Jurkat, Clone E6-1 (cell line): ENCODE results near the gene PIK3C2B.

Experiments used
- DNase-seq: peaks from one replicate; pipeline ENCODE4 v3.0.0-alpha.2; 2011; ENCODE audit warnings: low read depth, low spot score
- H3K4me3 ChIP-seq: 2 replicates; pipeline ENCODE4 v1.5.1; 2011; ENCODE audit warnings: mild to moderate bottlenecking, low read length, control low read depth, moderate library complexity

PIK3C2B gene

DNA sequence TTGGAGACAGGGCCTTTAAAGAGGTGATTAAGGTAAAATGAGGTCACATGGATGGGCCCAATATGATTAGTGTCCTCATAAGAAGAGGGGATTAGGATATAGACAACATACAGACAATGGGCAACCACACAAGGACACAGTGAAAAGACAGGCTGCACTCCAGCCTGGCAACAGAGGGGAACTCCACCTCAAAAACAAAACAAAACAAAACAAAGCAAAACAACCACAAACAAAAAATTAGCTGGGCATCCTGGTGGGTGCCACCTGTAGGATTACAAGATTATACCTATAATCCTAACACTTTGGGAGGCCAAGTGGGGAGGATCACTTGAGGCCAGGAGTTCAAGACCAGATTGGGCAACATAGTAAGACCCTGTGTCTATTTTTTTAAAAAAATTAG is 16.8 kb upstream of the PIK3C2B start:
- DNase-seq: no peak
- H3K4me3 ChIP-seq: no peak overlapping the region

DNA sequence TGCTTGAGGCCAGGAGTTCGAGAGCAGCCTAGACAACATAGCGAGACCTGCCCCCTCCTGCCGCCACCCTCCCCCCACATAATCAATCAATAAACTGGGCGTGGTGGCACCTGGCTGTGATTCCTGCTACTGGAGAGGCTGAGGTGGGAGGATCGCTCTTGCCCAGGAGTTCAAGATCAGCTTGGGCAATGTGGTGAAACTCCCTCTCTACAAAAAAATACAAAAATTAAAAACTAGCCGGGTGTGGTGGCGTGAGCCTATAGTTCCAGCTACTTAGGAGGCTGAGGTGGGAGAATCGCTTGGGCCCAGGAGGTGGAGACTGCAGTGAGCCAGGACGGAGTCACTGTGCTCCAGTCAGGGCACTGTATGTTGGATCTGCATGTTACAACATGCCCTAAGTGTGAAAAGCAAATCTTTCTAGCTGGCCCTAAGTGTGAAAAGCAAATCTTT is 14.6 kb upstream of the PIK3C2B start:
- DNase-seq: no peak

DNA sequence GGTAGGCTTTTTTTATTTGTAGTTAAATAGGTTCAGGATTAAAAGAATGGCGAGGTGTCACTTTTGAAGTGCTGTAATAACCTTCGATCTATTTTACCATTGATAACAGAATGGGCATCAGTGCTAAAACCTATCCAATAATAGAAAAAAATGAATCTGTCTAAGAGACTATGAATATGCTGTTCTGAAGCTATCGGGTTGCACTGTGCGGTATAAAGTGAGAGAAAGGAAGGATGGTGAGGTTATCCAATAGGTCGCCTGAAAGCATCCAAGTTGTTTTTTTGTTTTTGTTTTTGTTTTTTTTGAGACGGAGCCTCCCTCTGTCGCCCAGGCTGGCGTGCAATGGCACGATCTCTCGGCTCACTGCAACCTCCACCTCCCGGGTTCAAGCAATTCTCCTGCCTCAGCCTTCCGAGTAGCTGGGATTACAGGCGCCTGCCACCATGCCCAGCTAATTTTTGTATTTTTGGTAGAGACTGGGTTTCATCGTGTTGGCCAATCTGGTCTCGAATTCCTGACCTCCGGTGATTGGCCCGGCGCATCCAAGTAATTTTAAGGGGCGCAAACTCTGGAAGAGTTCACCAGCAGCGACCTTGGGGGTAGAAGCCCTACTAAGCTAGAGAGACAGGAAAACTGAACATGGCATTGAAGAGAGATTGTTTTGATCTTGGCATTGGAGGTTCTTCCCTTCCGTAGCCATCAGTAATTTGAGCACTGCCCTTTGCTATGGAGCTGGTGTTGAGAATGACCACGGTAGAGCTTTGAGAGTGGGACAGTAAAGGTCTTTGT is 12.9 kb upstream of the PIK3C2B start:
- H3K4me3 ChIP-seq: peak overlapping the region; percentile 76
- no peak for DNase-seq

More for the DNA sequence above, 14.6 kb upstream of the PIK3C2B start:
- no peak overlapping the region for H3K4me3 ChIP-seq

DNA sequence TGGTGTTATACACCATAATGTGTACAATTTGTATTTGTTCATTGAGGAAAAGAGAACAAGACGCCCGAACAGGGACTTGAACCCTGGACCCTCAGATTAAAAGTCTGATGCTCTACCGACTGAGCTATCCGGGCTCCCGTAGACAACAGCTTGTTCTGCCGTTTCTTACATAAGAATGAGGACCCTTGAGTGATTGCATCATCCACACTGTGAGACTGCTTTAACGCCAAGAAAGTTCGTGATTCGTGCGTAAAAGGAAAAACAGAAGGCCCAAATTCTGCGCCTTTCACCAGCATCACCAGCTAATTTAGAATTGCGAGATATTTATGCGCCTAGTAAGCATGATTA is 12.3 kb upstream of the PIK3C2B start:
- H3K4me3 ChIP-seq: peak overlapping the region; percentile 76
- peak; percentile 95 for DNase-seq

DNA sequence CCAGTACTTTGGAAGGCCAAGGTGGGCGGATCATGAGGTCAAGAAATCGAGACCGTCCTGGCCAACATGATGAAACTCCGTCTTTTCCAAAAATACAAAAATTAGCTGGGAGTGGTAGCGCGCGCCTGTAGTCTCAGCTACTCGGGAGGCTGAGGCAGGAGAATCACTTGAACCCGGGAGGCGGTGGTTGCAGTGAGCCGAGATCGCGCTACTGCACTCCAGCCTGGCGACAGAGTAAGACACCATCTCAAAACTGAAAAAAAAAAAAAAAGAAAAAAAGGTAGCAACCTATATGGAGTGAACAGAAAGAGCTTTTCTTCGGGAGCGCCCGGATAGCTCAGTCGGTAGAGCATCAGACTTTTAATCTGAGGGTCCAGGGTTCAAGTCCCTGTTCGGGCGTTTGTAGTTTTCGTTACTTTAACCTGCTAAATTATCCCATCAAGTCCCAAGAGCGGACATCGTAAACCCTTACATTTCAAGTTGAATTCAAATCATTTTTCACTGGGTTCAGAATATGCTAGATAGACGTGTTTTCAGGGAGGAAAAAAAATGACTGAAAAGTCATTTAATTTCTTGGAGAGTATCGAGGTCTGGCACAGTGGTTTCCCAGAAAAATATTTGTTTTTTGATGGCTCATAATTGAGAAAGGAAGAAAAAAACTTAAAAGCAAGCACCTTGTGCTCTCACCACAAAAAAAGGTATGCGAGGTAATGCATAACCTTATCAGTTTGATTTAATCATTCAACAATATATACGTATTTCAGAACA is 11.8 kb upstream of the PIK3C2B start:
- peak overlapping the region; percentile 76 for H3K4me3 ChIP-seq

DNA sequence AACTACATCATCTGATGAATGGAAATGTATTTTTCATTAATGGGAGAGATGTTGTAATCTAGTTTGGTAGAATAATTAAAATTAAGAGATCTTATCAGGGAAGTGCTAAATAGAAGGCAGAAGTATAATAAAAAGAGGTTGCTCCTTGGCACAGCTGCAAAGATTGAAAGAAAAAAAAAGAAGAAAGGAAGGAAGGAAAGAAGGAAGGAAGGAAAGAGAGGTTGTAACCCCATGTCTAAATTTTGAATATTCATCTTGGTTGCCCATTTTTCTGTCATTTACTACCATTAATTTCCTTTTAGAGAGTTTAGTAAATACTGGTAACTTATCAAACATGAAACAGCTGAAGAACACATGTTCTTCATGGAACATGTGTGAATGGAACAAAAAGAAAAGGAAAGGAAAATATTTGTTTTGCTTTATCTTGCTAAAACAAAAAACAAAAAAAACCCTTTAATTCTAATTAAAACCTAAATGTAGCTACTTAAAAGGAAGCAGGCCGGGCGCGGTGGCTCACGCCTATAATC is 11.1 kb upstream of the PIK3C2B start:
- DNase-seq: no peak
- peak overlapping the region; percentile 76 for H3K4me3 ChIP-seq

More for the DNA sequence above, 11.8 kb upstream of the PIK3C2B start:
- DNase-seq: peak; percentile 95

DNA sequence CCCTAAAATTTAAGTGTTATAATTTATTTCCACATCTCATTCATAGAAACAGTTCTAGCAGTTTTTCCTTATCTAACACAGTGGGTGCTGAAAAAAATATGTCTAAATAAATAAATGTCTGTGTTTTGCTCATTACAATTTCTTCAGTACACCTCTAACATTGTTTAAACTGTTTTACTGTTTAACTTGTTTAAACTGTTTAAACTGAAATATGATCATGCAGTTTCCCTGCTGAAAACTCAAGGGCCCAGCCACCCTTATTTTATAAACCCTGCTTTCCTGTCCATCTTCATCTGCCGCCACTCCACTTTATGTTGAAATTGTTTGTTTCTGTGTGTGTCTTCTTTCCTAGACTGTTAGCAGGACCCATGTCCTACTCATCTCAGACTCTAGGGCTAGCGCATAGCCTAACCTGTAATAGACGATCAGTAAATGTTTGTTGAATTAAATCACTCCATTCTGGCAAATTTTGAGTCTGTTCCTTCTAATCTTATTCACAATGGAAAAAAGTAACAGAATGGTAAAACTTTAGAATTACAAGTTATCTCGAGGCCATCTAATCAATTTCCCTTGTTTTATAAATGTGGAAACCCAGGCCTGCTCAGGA is 9.4 kb upstream of the PIK3C2B start:
- H3K4me3 ChIP-seq: no peak overlapping the region
- no peak for DNase-seq

DNA sequence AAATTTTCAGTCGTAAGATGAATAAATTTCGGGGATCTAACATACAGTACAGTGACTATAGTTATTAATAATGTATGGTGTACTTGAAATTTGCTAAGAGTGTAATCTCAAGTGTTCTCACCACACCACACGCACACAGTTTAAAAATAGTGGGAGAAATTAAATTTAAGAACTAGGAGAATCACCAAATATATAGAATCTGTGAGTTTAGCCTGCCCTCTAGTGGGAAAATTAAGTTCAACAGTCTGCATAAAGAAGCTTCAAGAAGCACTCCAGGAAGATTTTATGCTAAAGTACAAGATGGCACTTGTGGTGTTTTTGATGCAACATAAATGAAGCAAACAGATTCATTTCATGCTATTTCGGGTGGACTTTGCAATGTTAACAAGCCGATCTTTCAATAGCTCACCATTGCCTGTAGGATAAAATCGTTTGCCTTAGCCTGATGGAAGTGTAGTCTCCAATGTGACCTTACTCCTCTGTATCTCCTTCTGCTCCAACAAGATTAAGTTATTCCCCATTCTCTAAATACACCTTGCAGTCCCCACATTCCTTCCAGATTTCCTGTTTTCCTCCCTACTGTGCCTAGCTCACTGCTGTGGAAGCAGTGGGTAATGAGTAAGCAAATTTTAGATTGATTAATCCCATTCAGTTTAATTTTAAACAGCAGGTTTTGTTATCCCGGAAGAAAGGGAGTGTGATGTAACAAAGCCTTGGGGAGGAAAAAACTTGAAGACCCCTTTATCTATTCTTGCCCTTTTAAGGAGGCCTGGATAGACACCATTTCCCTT is 8.7 kb upstream of the PIK3C2B start:
- peak; percentile 87 for DNase-seq
- no peak overlapping the region for H3K4me3 ChIP-seq

DNA sequence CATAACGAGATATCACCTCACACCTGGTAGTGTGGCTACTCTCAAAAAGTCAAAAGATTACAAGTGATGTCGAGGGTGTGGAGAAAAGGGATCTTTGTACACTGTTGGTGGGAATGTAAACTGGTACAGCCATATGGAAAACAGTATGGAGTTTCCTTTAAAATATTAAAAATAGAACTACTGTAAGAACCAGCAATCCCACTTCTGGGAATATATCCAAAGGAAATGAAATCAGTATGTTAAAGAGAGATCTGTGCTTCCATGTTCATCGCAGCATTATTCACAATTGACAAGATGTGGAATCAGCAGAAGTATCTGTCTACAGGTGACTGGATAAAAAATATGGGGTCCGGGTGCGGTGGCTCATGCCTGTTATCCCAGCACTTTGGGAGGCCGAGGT is 7.6 kb upstream of the PIK3C2B start:
- H3K4me3 ChIP-seq: no peak overlapping the region
- no peak for DNase-seq

DNA sequence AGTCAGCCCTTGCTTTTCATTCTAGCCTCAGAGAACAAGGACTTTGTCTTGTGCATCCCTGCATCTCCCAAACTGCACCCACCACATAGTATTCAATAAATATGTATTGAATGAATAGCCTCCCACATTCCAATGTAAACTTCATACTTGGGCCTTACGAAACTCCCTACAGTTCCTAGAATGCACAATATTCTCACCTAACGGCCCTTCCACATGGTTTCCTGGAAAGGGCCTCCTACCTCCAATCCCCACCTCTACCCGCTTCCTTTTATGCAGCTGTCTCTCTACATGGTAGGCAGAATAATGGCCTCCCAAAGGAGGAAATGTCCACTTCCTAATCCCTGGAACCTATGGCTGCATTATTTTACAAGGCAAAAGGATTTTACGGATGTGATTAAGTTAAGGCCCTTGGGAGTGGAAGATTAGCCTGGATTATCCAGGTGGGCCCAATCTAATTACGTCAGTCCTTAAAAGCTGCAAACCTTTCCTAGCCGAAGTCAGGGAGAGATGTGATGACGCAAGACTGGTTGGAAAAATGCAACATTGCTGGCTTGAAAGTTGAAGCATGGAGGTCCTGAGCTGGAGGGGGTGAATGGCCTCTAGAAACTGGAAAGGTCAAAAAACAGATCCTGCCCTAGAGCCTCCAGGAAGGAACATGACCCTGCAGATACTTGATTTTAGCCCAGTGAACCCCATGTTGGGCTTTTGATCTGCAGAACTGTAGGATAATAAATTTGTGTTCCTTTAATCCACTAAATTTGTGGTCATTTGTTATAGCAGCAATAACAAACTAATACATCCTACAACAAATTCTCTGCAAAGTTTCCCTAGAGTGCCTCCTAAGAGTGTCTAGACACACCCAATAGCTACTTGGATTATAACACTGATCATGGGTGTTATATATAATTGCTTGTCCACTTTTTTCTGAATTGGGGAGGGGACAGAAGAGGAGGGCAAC is 5.2 kb upstream of the PIK3C2B start:
- DNase-seq: no peak
- H3K4me3 ChIP-seq: no peak overlapping the region

DNA sequence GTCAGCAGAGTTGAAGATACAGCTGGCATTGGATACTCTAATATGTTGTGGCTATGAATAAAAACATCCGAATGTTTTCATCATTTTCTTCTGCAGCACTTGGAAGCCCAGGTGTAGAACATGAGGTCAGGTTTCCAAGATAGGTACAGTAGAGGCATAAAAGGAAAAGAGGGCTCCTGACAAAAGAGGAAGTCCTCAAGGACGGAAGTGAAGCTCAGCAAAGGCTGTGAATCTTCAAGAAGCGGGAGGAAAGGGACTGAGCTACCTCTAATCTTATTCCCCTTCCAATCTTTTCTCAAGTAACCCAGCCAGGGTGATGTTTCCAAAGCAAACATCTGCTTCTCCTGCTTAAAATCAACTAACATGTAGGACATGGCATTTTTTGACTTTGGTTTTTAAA is 4.4 kb upstream of the PIK3C2B start:
- H3K4me3 ChIP-seq: no peak overlapping the region
- no peak for DNase-seq

DNA sequence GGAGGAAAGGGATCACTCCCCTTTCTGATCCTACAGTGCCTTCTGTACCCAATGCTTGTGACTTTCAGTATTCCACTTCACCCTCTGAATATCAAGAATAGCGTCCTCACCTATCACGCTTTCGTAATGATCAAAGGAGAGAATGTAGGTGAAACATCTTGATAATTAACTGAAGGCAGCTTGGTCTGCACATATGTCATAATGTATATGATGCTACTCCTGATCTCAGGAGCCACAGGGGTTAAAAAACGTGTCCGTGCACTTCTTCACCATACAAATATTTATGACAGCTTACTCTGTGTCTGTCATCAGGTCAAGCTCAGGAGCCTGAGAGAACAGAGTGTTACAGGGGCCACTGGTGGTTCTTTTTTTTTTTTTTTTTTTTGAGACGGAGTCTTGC is 1.2 kb upstream of the PIK3C2B start:
- H3K4me3 ChIP-seq: no peak overlapping the region
- no peak for DNase-seq

DNA sequence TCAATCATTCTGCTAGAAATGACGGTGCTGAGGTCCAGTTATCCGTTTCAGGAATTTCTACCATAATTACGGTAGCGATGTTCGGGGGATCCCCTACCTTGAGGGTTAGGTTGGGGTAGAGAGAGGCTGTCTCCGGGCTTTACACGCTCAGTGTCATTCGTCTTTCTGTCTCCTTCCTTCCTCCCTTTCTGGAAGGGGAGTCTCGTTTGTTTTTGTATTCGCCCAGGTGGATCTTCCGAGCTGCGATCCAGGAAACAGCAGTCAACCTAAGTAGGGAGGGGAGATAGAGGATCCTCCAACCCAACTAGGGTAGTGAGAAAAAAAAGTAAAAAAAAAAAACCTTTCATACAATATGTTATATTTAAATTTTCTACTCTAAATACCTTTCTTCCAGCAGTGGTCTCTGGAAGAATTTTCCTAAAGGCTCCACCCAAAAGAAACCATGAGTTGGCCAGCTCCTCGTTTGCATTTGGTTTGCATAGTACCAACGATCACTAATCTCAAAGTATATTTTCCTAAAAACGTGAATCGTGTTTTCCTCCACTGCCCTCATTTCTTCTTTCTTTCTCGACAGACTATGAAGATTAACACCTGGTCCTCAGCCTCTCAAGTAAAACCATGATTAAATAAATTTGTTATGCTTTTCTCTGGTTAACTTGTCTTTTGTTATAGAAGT is 611 bp upstream of the PIK3C2B start:
- DNase-seq: no peak
- H3K4me3 ChIP-seq: peak overlapping the region; percentile 86

DNA sequence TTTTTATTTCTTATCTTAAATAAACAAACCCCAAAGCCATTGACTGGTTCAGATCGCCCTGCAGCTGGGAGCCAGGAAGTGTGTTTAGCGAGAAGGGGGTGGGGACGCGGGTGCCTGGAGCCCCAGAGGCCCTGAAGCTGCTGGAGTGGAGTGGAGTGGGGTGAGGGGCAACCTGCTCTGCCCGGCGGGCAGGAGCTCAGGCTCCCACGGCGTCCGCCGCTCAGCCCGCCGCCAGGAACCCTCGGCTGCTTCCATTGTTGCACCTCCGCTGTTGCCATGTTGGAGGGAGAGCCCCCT is 673 bp downstream of the PIK3C2B start:
- no peak for DNase-seq
- H3K4me3 ChIP-seq: peak overlapping the region; percentile 86

DNA sequence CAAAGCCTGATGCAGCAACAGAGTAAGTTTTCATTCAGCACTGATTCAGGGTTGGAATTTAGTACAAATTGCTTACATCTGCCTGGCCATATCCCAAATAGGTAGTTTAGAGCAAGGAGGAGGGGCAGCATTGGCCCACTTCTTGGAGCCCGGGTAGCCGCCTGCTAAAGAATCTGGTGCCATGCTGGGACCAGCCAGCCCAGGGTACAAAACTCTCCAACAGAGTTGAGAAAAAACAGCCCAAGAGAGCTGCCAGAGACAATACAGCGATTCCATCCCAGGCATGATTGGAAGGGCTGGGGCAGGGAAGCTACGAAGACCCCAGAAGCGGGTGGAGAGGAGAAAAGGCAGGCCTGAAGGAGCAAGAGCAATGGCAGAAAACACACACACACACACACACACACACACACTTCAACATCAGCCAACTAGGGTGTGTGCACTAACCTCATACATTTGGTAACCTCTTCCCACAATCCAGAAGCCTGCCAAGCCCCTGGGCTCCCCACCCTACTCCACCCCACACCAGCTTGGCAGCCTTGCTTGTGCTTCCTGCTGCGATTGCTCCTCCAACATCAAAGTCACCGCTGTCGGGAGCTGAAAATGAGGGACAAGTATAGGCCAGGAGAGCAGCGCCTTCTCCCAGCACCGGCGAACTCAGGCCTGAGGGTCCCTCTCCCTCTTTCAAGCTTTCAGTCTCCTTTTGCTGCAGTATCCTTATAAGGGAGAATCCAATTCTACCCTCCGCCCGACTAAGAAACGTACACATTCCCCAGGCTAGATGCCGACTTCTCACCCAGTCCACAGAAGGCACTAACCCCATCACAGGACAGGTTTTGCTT is 1.2 kb downstream of the PIK3C2B start:
- peak overlapping the region; percentile 86 for H3K4me3 ChIP-seq
- peak; percentile 77 for DNase-seq

DNA sequence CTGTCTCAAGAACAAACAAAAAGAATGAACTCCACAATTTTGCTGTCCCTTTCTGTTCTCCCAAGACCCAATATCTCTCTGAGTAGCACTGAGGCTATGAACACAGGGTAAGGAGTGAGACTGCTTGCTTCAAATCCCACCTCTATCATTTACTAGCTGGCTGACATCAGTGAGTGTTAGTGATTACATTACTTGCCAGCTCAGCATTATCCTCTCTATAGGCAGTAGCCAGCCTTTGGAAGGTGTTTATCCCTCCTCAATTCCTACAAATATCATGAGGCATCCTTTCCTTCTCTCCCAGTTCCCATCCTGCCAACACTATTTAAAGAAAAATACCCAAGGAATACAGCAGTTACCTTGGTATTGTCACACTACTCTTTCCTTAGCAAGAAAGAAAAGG is 3.0 kb downstream of the PIK3C2B start:
- no peak overlapping the region for H3K4me3 ChIP-seq
- no peak for DNase-seq

DNA sequence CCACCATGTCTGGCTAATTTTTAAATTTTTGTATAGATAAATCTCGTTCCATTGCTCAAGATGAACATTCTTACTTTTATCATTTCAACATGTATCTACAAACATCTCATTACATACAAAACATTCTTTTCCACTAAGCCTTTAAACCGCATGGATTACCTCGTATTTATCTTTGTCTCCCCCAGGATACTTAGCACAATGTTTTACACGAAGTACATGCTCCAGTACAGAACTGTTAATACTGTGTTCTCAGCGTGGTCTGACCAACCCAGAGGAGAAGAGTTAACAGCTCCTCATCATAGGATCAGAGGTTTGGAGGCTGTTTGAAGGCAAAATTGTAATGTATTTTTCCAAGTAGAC is 7.4 kb downstream of the PIK3C2B start:
- H3K4me3 ChIP-seq: no peak overlapping the region
- no peak for DNase-seq
